Peyer's patch (tissue), 4 donors: ENCODE data around the gene CCKAR.

Source experiments
- CTCF ChIP-seq, 6 experiments: fragments of 450-650 bp in 4 of 6; fragments of 200-600 bp in 2 of 6; sonication (generic) in 1 of 6; IDR thresholded peaks; one replicate each; pipeline ENCODE4 v1.5.1; 2017 to 2019; ENCODE audit warnings: antibody characterized with exemption in 6 of 6, mild to moderate bottlenecking in 3 of 6, moderate library complexity in 1 of 6
- POLR2A ChIP-seq, 2 donors: fragments of 450-650 bp; IDR thresholded peaks; one replicate each; pipeline ENCODE4 v1.5.1; 2017; ENCODE audit warnings: antibody characterized with exemption in 2 of 2, mild to moderate bottlenecking in 2 of 2, moderate library complexity in 2 of 2

- TF ChIP-seq CTCF (IDR thresholded peaks at IDR 0.05) (no peak), POLR2A (IDR thresholded peaks at IDR 0.05) (no peak)
These were observed 30.6 kb upstream of the CCKAR start for GRCh38 chr4:26520728-26521450.
